ENCODE data around the gene LAMA5. TPM values are rescaled to one million over a fixed set of nuclear protein-coding genes. Genes with fewer than 3 reads are reported as not detected.
A peak's percentile ranks its signal among the peaks of the same experiment; 100 is the strongest.

Gene LAMA5
- total RNA-seq, 2 experiments from 2014 or later = 0.40 to 0.63 TPM

DNA sequence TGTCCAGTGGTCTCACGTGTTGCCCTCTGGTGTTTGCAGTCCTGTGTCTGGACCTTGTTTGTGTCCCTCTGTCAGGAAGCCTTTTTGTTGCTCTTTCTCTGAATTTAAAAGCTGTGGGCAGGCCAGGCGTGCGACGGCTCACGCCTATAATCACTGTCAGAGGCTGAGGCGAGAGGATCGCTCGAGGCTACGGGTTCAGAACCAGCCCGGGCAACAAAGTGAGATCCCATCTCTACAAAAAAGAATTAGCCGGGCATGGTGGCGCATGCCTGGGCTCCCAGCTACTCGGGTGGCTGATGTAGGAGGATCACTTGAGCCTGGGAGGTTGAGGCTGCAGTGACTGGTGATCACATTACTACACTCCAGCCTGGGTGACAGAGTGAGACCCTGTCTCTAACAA is 100.3 kb downstream of the LAMA5 start:
- no peaks in the 10 kb centered on the region for H3K27me3 Mint-ChIP-seq (ENCODE audit: low read depth)
- CTCF ChIA-PET = no interaction called here
- H3K4me3 Mint-ChIP-seq = no peak overlapping the region
- POLR2A ChIA-PET = no interaction called here
- peaks cover 12% of the 10 kb centered on the region for H3K36me3 Mint-ChIP-seq (ENCODE audit: low read depth)
- DNase-seq (no peak), ATAC-seq (no peak)
- no peaks in the 10 kb centered on the region for H3K4me1 Mint-ChIP-seq (ENCODE audit: low read depth)
- no peak overlapping the region for H3K27ac Mint-ChIP-seq
- no peaks in the 10 kb centered on the region for H3K9me3 Mint-ChIP-seq (ENCODE audit: insufficient read depth)

DNA sequence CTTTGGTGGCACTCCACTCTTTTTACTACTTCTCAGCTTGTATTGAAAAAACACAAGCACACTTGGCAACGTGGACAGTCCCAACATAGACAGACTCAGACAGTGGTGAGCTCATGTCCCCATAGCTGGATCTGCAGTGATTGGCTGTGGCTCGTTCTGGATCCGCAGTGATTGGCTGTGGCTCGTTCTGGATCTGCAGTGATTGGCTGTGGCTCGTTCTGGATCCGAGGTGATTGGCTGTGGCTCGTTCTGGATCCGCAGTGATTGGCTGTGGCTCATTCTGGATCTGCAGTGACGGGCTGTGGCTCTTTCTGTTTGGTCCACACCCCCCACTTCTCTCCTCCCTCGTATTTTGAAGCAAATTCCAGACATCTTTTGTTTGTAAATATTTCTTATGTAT is 100.8 kb downstream of the LAMA5 start:
- CTCF ChIA-PET = no interaction called here

DNA sequence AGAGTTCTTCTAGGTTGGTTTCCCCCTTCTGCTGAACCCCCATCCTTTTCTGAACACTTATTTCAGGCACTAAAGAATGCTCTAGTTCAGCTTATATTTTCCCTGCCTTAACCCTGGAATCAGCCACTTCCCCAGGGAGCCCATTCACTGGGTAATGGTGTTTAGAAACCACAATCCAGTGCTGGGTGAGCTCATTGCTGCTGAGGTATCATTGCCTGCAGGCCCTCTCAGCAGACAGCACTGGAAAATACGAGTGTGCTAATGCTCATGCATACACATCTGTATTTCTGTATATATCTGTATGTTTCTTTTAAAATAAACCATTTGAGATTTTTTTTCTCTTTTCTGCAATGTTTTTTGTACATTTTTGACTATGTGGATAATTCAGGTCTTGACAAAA is 101.7 kb downstream of the LAMA5 start:
- no peak overlapping the region for H3K4me3 Mint-ChIP-seq
- no peaks in the 10 kb centered on the region for H3K4me1 Mint-ChIP-seq (ENCODE audit: low read depth)
- ChIA-PET POLR2A (interaction anchor here (0.7 kb wide), 1 partner anchor 19 kb away, joined by 5 read pairs; no protein-coding TSS in a partner anchor), CTCF (no interaction called here)
- ATAC-seq = no peak
- DNase-seq = no peak
- H3K36me3 Mint-ChIP-seq (ENCODE audit: low read depth) = peaks cover 12% of the 10 kb centered on the region
- H3K27ac Mint-ChIP-seq = no peak overlapping the region
- H3K9me3 Mint-ChIP-seq (ENCODE audit: insufficient read depth) = no peaks in the 10 kb centered on the region
- H3K27me3 Mint-ChIP-seq (ENCODE audit: low read depth) = no peaks in the 10 kb centered on the region

More for the DNA sequence above, 100.8 kb downstream of the LAMA5 start:
- no peak for DNase-seq
- Mint-ChIP-seq H3K4me1 (ENCODE audit: low read depth) (no peaks in the 10 kb centered on the region), H3K36me3 (ENCODE audit: low read depth) (peaks cover 12% of the 10 kb centered on the region), H3K9me3 (ENCODE audit: insufficient read depth) (no peaks in the 10 kb centered on the region), H3K27me3 (ENCODE audit: low read depth) (no peaks in the 10 kb centered on the region), H3K27ac (peak overlapping the region; percentile 15), H3K4me3 (no peak overlapping the region)
- no peak for ATAC-seq
- POLR2A ChIA-PET = no interaction called here

DNA sequence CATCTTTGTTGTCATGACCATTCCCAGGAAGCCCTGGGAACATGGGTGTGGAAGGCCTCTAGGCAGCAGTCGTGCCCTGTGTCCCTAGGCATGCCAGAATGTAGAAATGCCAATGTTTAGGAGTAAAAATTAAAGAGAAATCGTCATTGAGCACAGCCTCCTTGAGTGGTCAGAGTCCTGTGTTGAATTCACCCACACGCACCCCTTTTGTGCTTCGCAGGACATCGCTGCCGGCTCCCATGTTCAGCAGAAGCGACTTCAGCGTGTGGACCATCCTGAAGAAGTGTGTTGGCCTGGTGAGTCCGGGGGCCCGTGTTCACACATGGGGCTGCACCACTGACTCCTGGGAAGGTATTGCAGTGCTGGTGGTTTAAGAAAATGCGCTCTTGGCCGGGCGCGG is 103.7 kb downstream of the LAMA5 start:
- H3K27me3 Mint-ChIP-seq (ENCODE audit: low read depth) = no peaks in the 10 kb centered on the region
- H3K4me3 Mint-ChIP-seq = no peak overlapping the region
- POLR2A ChIA-PET = no interaction called here
- H3K9me3 Mint-ChIP-seq (ENCODE audit: insufficient read depth) = no peaks in the 10 kb centered on the region
- DNase-seq = no peak
- H3K36me3 Mint-ChIP-seq (ENCODE audit: low read depth) = peaks cover 14% of the 10 kb centered on the region
- CTCF ChIA-PET = no interaction called here
- no peak for ATAC-seq
- no peaks in the 10 kb centered on the region for H3K4me1 Mint-ChIP-seq (ENCODE audit: low read depth)
- no peak overlapping the region for H3K27ac Mint-ChIP-seq

DNA sequence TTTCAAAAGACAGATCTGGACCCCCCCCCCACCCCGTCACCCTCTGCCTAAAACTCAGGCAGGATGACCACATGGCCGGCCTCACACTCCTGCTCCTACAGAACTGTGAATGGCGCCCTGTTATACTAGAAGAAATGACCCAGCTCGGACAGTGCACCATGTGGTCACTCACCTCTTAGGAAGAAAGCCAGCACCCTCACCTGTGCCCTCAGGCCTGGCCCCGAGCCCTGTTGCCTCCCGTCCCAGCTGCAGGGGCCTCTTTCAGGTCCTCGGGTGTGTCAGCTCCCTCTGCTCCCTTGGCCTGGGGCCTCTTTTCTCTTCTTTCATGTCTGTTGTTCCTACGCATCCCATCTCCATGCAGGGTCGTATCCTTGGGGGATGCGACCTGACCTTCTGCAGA is 105.0 kb downstream of the LAMA5 start:
- ATAC-seq (no peak), DNase-seq (no peak)
- Mint-ChIP-seq H3K27ac (no peak overlapping the region), H3K9me3 (ENCODE audit: insufficient read depth) (no peaks in the 10 kb centered on the region), H3K27me3 (ENCODE audit: low read depth) (no peaks in the 10 kb centered on the region), H3K36me3 (ENCODE audit: low read depth) (peaks cover 14% of the 10 kb centered on the region), H3K4me1 (ENCODE audit: low read depth) (no peaks in the 10 kb centered on the region), H3K4me3 (no peak overlapping the region)
- POLR2A ChIA-PET = no interaction called here
- CTCF ChIA-PET = no interaction called here

DNA sequence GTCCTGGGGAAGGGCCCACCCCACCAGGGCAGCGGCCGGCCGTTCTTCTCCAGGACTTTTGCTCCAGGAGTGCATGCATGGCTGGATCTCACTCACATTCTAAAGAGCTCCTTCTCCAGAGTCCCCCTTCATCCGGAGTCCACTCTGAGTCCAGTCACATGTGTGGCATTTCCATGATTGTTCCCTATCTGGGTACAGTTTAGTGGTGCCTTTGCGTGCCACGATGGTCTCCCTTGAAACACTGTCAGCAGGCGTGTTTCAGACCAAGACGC is 107.9 kb downstream of the LAMA5 start:
- H3K4me3 Mint-ChIP-seq = no peak overlapping the region
- no peaks in the 10 kb centered on the region for H3K9me3 Mint-ChIP-seq (ENCODE audit: insufficient read depth)
- H3K27ac Mint-ChIP-seq = no peak overlapping the region
- DNase-seq (no peak), ATAC-seq (no peak)
- ChIA-PET CTCF (no interaction called here), POLR2A (no interaction called here)
- no peaks in the 10 kb centered on the region for H3K27me3 Mint-ChIP-seq (ENCODE audit: low read depth)
- H3K36me3 Mint-ChIP-seq (ENCODE audit: low read depth) = peaks cover 7% of the 10 kb centered on the region
- H3K4me1 Mint-ChIP-seq (ENCODE audit: low read depth) = peaks cover under 1% of the 10 kb centered on the region

Small RNAs within 50 kb of the gene (microRNA-seq; reads per million reads assigned to microRNA genes)
- gene MIR4758 = not detected

Other genes with a start within 250 kb of the LAMA5 start
- 10 to 100 TPM; 42.4 to 42.8 TPM for gene LSM14B, start 244.8 kb downstream of the LAMA5 start, total RNA-seq
- gene PSMA7, start 223.9 kb downstream of the LAMA5 start, total RNA-seq = 100 to 1,000 TPM; 333 to 352 TPM
- gene SS18L1, start 223.5 kb downstream of the LAMA5 start, total RNA-seq = 10 to 100 TPM; 15.9 to 17.9 TPM
- gene MTG2, start 184.3 kb downstream of the LAMA5 start, total RNA-seq = 10 to 100 TPM; 31.7 to 34.4 TPM
- gene HRH3, start 147.0 kb downstream of the LAMA5 start, total RNA-seq = not detected
- 10 to 100 TPM; 24.1 to 26.4 TPM for gene OSBPL2, start 128.8 kb downstream of the LAMA5 start, total RNA-seq
- 100 to 1,000 TPM in 1 of 2 experiments, 10 to 100 TPM in 1; 97.7 to 103 TPM for gene ADRM1, start 64.3 kb downstream of the LAMA5 start, total RNA-seq
- 1,000 to 10,000 TPM; 1,875 to 1,999 TPM for gene RPS21, start 19.8 kb upstream of the LAMA5 start, total RNA-seq
- 10 to 100 TPM; 17.0 to 17.5 TPM for gene CABLES2, start 40.0 kb upstream of the LAMA5 start, total RNA-seq
- gene RBBP8NL, start 60.2 kb upstream of the LAMA5 start, total RNA-seq = not detected
- not detected for gene GATA5, start 108.7 kb upstream of the LAMA5 start, total RNA-seq

Data from activated CD8-positive, alpha-beta T cell treated with anti-CD3 and anti-CD28 coated beads, Interleukin-2, amount 10 ng/mL, durations not matched to agents 7 days and 5 days (primary cell).